Activated T-cell treated with anti-CD3 and anti-CD28 coated beads, Interleukin-2, amount 50 U/mL, for 72 hours (primary cell): ENCODE results near the gene CHIC2. TPM values are rescaled to one million over a fixed set of nuclear protein-coding genes. Genes with fewer than 3 reads are reported as not detected.

Source experiments
- ATAC-seq, 2 donors: fragments of 150-1000 bp; cut with Tn5 transposase; replicated peaks in 1 of 2; 2 replicates each; pipeline ENCODE4 v1.10.0; 2021; ENCODE audit warnings: moderate library complexity in 2 of 2, mild to moderate bottlenecking in 1 of 2
- DNase-seq, 2 donors: peaks; one replicate each; pipeline ENCODE4 v3.0.0; 2021 to 2022; ENCODE audit warnings: mixed read lengths in 1 of 2
- H3K27ac Mint-ChIP-seq: one replicate; pipeline ENCODE4 v1.8.0; 2022; ENCODE audit warnings: mild to moderate bottlenecking, moderate library complexity, mixed read lengths
- H3K27me3 Mint-ChIP-seq: one replicate; pipeline ENCODE4 v1.8.0; 2022; ENCODE audit warnings: low read depth, mixed read lengths
- H3K36me3 Mint-ChIP-seq, 2 donors: one replicate each; pipeline ENCODE4 v1.8.0; 2022; ENCODE audit warnings: mixed read lengths in 2 of 2, mild to moderate bottlenecking in 1 of 2; ENCODE audit not compliant: insufficient read depth in 2 of 2
- H3K4me1 Mint-ChIP-seq: one replicate; pipeline ENCODE4 v1.8.0; 2022; ENCODE audit warnings: low read depth, mixed read lengths
- H3K4me3 Mint-ChIP-seq, 2 donors: one replicate each; pipeline ENCODE4 v1.8.0; 2022; ENCODE audit warnings: mild to moderate bottlenecking in 2 of 2, mixed read lengths in 2 of 2, moderate library complexity in 2 of 2
- H3K9me3 Mint-ChIP-seq, 2 donors: one replicate each; pipeline ENCODE4 v1.8.0; 2022; ENCODE audit warnings: mixed read lengths in 2 of 2
- total RNA-seq, 2 donors: library from RNA; stranded (reverse); gene quantifications; one replicate each; pipeline ENCODE4 v1.2.3, GENCODE V29; 2022

Gene CHIC2
- total RNA-seq, 2 donors from 2014 or later = 22.9 to 31.1 TPM

GRCh38 chr4:53963781-53964180, 100.6 kb downstream of the CHIC2 start:
- H3K4me1 Mint-ChIP-seq = no peaks in the 10 kb centered on the region
- DNase-seq = no peak
- H3K9me3 Mint-ChIP-seq = no peaks in the 10 kb centered on the region
- H3K27me3 Mint-ChIP-seq = no peaks in the 10 kb centered on the region
- no peak for ATAC-seq
- no peaks in the 10 kb centered on the region for H3K36me3 Mint-ChIP-seq
- no peak overlapping the region for H3K27ac Mint-ChIP-seq
- no peak overlapping the region for H3K4me3 Mint-ChIP-seq

GRCh38 chr4:53963336-53963735, 101.1 kb downstream of the CHIC2 start:
- no peaks in the 10 kb centered on the region for H3K36me3 Mint-ChIP-seq
- no peak overlapping the region for H3K27ac Mint-ChIP-seq
- DNase-seq (no peak), ATAC-seq (no peak)
- H3K4me3 Mint-ChIP-seq = no peak overlapping the region
- H3K27me3 Mint-ChIP-seq = no peaks in the 10 kb centered on the region
- no peaks in the 10 kb centered on the region for H3K4me1 Mint-ChIP-seq
- no peaks in the 10 kb centered on the region for H3K9me3 Mint-ChIP-seq

- ATAC-seq = no peak
- H3K27me3 Mint-ChIP-seq = no peaks in the 10 kb centered on the region
- no peaks in the 10 kb centered on the region for H3K4me1 Mint-ChIP-seq
- no peaks in the 10 kb centered on the region for H3K36me3 Mint-ChIP-seq
- no peaks in the 10 kb centered on the region for H3K9me3 Mint-ChIP-seq
- H3K27ac Mint-ChIP-seq = no peak overlapping the region
- DNase-seq = no peak
- H3K4me3 Mint-ChIP-seq = no peak overlapping the region
Observed at GRCh38 chr4:53962516-53963225, 101.7 kb downstream of the CHIC2 start.

GRCh38 chr4:53961351-53961750, 103.1 kb downstream of the CHIC2 start:
- no peak for DNase-seq
- Mint-ChIP-seq H3K27ac (no peak overlapping the region), H3K9me3 (no peaks in the 10 kb centered on the region), H3K36me3 (no peaks in the 10 kb centered on the region), H3K4me3 (no peak overlapping the region), H3K4me1 (no peaks in the 10 kb centered on the region), H3K27me3 (no peaks in the 10 kb centered on the region)
- ATAC-seq = no peak

GRCh38 chr4:53960843-53961242, 103.6 kb downstream of the CHIC2 start:
- Mint-ChIP-seq H3K36me3 (no peaks in the 10 kb centered on the region), H3K4me3 (no peak overlapping the region), H3K27ac (no peak overlapping the region), H3K4me1 (no peaks in the 10 kb centered on the region), H3K9me3 (no peaks in the 10 kb centered on the region), H3K27me3 (no peaks in the 10 kb centered on the region)
- ATAC-seq (no peak), DNase-seq (no peak)

Other genes starting within 250 kb of the CHIC2 start
- not detected for gene GSX2, start 35.6 kb upstream of the CHIC2 start, total RNA-seq
- under 1 TPM in 1 of 2 donors, not detected in 1; 0.43 TPM for gene PDGFRA, start 164.7 kb upstream of the CHIC2 start, total RNA-seq